Measurements from ENCODE around the gene AKAP13.
"Not testable (repeated sequence)": the region's sequence is repeated elsewhere in the genome, so short reads cannot be mapped to it uniquely, and the experiment has no call there.

AKAP13 gene

DNA sequence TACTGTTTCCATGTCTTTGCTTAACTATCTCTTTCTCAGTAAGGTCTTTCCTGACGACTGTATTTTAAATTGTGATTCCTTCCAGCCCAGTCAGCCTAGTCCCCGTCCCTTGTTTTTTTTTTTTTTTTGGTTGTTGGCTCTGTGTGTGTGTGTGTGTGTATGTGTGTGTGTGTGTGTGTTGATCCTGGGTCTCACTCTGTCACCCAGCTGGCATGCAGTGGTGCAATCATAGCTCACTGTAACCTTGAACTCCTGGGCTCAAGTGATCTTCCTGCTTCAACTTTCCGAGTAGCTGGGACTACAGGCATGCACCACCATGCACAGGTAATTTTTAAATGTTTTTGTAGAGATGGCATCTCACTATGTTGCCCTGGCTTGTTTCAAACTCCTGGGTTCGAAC lies 31.3 kb upstream of the AKAP13 start:
- DNase-seq = not testable (repeated sequence)

GRCh38 chr15:85350395-85350794 lies 30.0 kb upstream of the AKAP13 start:
- no peak for DNase-seq

- DNase-seq = not testable (repeated sequence)
Measured at GRCh38 chr15:85351501-85351900, 28.9 kb upstream of the AKAP13 start.

DNA sequence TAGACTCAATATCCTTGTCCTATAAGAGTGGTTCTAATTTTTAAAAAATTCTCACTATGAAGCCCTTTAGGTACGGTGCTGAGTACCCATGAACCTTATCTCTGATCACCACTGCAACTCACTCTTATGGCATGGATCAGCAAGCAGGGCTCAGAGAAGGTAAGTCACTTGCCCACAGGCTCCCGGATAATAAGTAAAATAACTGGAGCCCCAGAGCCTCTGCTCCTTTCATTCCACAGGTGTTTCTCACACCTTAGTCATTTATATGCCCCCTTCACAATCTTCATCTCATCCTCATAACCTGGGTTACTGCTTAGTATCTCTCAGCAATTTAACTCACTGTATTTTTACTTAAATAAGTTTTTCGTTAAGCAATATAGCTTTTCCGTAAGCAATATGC lies 28.4 kb upstream of the AKAP13 start:
- no peak for DNase-seq

- no peak for DNase-seq
Measured at GRCh38 chr15:85353516-85353915, 26.9 kb upstream of the AKAP13 start.

- no peak for DNase-seq
Measured at GRCh38 chr15:85354461-85354860, 25.9 kb upstream of the AKAP13 start.

GRCh38 chr15:85354948-85355347 lies 25.5 kb upstream of the AKAP13 start:
- DNase-seq = no peak

DNA sequence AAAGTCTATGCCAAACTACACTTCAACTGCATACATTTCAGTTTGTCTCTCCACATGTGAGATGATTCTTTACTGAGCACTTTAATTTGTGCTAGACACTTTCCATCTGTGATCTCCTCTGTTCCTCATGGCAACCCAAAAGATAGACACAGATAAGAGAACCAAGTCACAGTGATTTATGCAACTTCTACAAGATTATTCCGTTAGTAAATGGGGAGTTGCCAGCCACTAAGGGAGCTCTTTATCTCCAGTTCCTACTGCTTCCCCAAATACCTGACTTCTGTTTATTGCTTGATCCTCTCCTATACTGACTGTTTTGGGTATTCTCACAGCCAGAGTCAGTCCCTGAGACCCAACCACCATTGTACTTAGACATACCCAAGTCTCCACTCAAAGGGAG lies 24.1 kb upstream of the AKAP13 start:
- no peak for DNase-seq

DNA sequence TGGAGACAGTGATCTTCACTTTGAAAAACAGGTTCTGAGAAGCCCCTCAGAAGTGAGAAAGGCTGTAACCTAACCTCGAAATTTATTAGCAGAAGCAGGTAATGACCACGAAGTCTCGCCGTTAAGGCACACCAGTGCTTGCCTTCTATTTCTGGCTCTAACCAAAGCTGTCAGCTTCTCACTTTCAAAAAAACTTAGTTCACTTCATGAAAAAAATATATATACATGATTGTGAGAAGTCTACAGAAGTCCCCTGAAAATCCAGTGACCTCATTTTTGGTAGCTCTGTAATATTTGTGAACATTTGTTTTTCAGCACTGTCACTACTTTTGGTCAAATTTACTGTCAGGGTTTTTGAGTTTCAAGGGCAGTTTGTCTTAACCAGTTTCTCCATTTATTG lies 19.1 kb upstream of the AKAP13 start:
- DNase-seq = no peak

GRCh38 chr15:85362436-85363081 lies 17.8 kb upstream of the AKAP13 start:
- DNase-seq = no peak

DNA sequence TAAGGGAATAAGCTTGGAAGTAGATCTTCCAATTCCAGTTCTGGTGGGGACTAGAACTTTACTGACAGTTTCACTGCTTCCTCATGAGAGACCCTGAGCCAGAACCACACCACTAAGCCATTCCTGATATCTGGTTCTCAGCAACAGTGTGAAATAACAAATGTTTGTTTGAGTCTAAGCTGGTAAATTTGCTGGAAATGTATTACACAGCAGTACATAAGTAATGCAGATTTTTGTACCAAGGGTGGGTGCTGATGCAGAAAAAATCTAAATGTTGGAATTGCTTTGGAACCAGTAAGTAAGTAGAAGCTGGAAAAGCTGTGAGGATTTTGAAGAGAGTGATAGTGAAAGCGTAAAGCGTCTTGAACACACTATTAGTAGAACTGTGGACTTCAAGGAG lies 14.4 kb upstream of the AKAP13 start:
- no peak for DNase-seq

- no peak for DNase-seq
Measured at GRCh38 chr15:85367741-85368140, 12.7 kb upstream of the AKAP13 start.

DNA sequence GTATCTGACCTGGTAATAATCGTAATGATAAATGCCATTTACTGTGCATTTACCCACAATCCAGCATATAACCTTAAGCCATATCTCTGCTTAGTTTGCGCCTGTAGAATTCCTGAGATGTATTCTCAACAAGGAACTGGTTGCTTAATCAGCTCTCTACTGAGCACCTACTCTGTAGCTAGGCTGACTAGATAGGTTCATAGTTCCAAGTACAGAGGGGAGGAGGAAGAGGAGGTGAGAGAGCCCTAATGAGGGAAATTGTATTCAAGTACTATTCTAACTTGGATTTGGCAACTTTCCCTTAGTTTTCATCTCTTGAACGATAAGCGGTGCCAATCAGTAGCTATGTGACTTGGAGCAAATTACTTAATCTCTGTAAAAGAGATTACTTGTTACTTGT lies 5.6 kb upstream of the AKAP13 start:
- DNase-seq = no peak

DNA sequence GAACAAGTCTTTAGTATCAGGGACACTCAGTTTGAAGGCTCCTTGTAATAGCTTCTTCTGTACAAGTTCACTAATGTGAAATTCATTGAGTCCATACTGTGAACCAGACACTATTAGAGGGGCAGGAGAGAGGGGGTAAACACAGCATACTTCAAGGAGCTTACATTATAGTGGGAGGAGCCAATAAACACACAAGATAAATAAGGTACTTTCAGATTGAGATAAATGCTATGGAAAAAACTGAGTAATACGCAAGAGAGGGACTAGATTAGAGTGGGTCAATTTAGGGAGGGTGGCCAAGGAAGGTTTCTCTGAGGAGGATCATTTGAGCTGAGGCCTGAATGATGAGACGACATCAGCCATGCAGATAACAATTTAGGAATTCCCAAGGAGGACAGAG lies 3.1 kb upstream of the AKAP13 start:
- DNase-seq = no peak

DNA sequence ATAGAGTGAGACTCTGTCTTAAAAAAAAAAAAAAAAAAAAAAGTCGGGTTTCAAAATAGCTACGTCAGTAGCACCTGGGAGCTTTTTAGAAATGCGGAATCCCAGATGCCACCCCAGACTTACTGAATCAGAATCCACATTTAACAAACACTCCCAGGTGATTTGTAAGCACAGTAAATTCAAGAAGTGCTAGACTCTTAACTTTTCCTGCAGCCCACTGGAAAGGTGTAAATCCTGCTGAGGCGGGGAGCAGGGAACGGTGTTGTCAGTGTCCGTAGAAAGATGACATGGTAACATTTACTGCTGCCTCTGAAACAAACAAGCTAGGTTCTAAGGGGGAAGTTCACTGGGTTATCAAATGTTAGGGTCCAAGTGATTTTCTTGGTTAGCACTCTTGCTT lies 2.4 kb upstream of the AKAP13 start:
- DNase-seq = no peak

GRCh38 chr15:85379403-85380131 lies 836 bp upstream of the AKAP13 start:
- DNase-seq = no peak

GRCh38 chr15:85380812-85381642 lies 624 bp downstream of the AKAP13 start:
- peak; percentile 88 for DNase-seq

GRCh38 chr15:85381850-85382751 lies 1.7 kb downstream of the AKAP13 start:
- no peak for DNase-seq

- no peak for DNase-seq
Measured at GRCh38 chr15:85382942-85383341, 2.5 kb downstream of the AKAP13 start.

GRCh38 chr15:85383470-85384148 lies 3.2 kb downstream of the AKAP13 start:
- no peak for DNase-seq

DNA sequence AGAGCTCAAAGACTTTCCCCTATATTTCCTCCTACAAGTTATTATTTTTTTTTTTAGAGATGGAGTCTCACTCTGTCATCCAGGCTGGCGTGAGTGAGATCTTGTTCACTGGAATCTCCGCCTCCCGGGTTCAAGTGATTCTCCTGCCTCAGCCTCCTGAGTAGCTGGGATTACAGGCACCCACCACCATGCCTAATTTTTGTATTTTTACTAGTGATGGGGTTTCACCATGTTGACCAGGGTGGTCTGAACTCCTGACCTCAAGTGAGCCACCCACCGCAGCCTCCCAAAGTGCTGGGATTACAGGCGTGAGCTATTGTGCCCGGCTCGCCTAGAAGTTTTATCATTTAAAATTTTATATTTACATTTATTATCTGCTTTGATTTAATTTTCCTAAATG lies 5.9 kb downstream of the AKAP13 start:
- DNase-seq = no peak

All from right kidney (tissue), 1 donor.